ENCODE measurements around the gene DDB1. TPM values are rescaled to one million over a fixed set of nuclear protein-coding genes. Genes with fewer than 3 reads are reported as not detected.

Gene DDB1
- total RNA-seq, 1 experiment from 2014 or later = 172 TPM

DNA sequence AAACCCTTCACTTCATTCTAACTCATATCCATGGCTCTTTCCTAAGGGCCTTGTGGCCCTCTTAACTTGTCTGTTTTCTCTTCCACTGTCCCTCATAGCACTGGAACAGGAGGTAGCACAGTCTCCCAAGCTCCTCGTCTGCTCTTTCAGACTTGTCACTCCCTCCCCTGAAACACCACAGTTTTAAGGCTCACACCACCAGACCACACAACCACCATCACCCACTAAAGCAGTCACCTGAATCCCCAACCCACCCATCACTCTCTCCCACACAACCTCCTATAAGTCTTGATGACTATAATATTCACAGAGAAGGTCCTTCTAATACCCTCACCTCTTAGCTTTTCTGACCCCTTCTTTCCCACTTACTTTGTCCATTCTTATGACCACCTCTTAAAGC is 26.7 kb downstream of the DDB1 start:
- ChIA-PET POLR2A (interaction anchor here (4.9 kb wide), 1 partner anchor 8 kb away, joined by 24 read pairs; no protein-coding TSS in a partner anchor), CTCF (no interaction called here)
- TF ChIP-seq, protein P1, sequence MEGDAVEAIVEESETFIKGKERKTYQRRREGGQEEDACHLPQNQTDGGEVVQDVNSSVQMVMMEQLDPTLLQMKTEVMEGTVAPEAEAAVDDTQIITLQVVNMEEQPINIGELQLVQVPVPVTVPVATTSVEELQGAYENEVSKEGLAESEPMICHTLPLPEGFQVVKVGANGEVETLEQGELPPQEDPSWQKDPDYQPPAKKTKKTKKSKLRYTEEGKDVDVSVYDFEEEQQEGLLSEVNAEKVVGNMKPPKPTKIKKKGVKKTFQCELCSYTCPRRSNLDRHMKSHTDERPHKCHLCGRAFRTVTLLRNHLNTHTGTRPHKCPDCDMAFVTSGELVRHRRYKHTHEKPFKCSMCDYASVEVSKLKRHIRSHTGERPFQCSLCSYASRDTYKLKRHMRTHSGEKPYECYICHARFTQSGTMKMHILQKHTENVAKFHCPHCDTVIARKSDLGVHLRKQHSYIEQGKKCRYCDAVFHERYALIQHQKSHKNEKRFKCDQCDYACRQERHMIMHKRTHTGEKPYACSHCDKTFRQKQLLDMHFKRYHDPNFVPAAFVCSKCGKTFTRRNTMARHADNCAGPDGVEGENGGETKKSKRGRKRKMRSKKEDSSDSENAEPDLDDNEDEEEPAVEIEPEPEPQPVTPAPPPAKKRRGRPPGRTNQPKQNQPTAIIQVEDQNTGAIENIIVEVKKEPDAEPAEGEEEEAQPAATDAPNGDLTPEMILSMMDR (IDR thresholded peaks at IDR 0.05; ENCODE audit: unreplicated experiment) = no peak
- no TSS peak for BruUV-seq (replicated peaks)
- Mint-ChIP-seq H3K27ac (ENCODE audit: low read depth, unreplicated experiment) (no peak overlapping the region), H3K4me3 (ENCODE audit: unreplicated experiment) (no peak overlapping the region), H3K4me1 (ENCODE audit: insufficient read depth, unreplicated experiment) (no peaks in the 10 kb centered on the region), H3K9me3 (ENCODE audit: unreplicated experiment) (no peaks in the 10 kb centered on the region), H3K27me3 (ENCODE audit: insufficient read depth, unreplicated experiment) (no peaks in the 10 kb centered on the region), H3K36me3 (ENCODE audit: insufficient read depth, unreplicated experiment) (no peaks in the 10 kb centered on the region)
- intact Hi-C loops (cut with micrococcal nuclease) = no loop called here
- DNase-seq (ENCODE audit: unreplicated experiment) = no peak

DNA sequence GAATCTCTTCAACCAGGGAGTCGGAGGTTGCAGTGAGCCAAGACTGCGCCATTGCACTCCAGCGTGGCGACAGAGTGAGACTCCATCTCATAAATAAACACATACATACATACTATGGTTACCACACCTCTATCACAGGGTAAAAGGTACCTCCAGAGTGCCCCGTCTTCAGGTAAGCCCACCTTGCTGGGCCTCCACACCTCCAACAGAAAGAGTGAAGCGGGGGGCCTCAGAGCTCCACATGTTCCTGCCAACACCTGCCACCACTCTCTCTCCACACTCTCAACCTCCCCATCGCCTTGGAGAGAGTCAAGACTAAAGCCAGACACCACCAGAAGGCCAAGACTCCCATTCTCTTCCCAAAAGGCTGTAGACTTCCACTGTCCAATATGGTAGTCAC is 27.5 kb downstream of the DDB1 start:
- DNase-seq (ENCODE audit: unreplicated experiment) = no peak
- H3K27ac Mint-ChIP-seq (ENCODE audit: low read depth, unreplicated experiment) = no peak overlapping the region
- intact Hi-C loops (cut with micrococcal nuclease) = no loop called here
- TF ChIP-seq, protein P1 (IDR thresholded peaks at IDR 0.05; ENCODE audit: unreplicated experiment) = no peak
- H3K4me1 Mint-ChIP-seq (ENCODE audit: insufficient read depth, unreplicated experiment) = no peaks in the 10 kb centered on the region
- ChIA-PET POLR2A (interaction anchor here (4.9 kb wide), 1 partner anchor 8 kb away, joined by 24 read pairs; no protein-coding TSS in a partner anchor), CTCF (interaction anchor here (0.7 kb wide), 1 partner anchor 50 kb away, joined by 5 read pairs; no protein-coding TSS in a partner anchor)
- H3K27me3 Mint-ChIP-seq (ENCODE audit: insufficient read depth, unreplicated experiment) = no peaks in the 10 kb centered on the region
- no peaks in the 10 kb centered on the region for H3K9me3 Mint-ChIP-seq (ENCODE audit: unreplicated experiment)
- BruUV-seq (replicated peaks) = no TSS peak
- H3K36me3 Mint-ChIP-seq (ENCODE audit: insufficient read depth, unreplicated experiment) = no peaks in the 10 kb centered on the region
- no peak overlapping the region for H3K4me3 Mint-ChIP-seq (ENCODE audit: unreplicated experiment)

DNA sequence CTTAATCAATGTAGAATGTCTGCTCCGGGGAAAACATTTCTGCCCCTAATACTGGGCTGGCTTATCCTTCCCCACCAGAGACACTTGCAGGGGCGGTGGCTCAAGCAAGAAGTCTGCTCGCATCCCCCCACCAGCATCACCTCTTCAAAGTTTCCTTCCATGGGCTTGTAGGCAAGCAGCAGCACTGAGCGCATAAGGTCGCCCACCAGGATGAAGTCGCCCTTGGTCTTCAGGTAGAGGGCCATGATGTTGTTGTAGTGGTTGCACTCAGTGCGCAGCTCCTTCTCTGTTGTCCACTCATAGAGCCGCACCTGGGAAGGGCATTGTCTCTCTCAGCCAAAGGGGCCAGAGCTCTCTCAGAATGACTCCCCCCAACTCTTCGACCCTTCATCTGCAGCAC is 29.2 kb downstream of the DDB1 start:
- H3K4me1 Mint-ChIP-seq (ENCODE audit: insufficient read depth, unreplicated experiment) = peaks cover 10% of the 10 kb centered on the region
- BruUV-seq (replicated peaks) = no TSS peak
- TF ChIP-seq, protein P1 (IDR thresholded peaks at IDR 0.05; ENCODE audit: unreplicated experiment) = no peak
- intact Hi-C loops (cut with micrococcal nuclease) = no loop called here
- DNase-seq (ENCODE audit: unreplicated experiment) = no peak
- H3K36me3 Mint-ChIP-seq (ENCODE audit: insufficient read depth, unreplicated experiment) = no peaks in the 10 kb centered on the region
- CTCF ChIA-PET = no interaction called here
- POLR2A ChIA-PET = no interaction called here
- H3K27ac Mint-ChIP-seq (ENCODE audit: low read depth, unreplicated experiment) = no peak overlapping the region
- no peak overlapping the region for H3K4me3 Mint-ChIP-seq (ENCODE audit: unreplicated experiment)
- no peaks in the 10 kb centered on the region for H3K27me3 Mint-ChIP-seq (ENCODE audit: insufficient read depth, unreplicated experiment)
- no peaks in the 10 kb centered on the region for H3K9me3 Mint-ChIP-seq (ENCODE audit: unreplicated experiment)

DNA sequence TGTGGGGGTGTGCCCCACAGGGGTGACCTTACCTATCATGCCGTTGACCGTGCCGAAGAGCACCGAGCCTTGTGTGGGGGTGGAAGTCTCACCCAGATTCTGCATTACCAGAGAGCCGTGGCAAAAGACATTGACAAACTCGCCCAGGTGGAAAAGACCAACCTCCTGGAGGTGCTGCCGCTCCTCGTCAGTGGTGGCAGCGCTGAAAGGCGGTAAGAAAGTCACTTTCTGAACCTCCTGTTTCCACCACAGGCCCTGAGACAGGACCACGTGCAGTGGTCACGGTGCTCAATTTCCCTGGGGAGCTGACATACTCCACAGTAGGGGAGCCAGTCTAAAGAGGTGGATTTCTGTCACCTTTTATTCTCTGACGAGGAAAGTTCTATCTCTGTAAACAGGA is 30.4 kb downstream of the DDB1 start:
- no peaks in the 10 kb centered on the region for H3K27me3 Mint-ChIP-seq (ENCODE audit: insufficient read depth, unreplicated experiment)
- H3K4me3 Mint-ChIP-seq (ENCODE audit: unreplicated experiment) = no peak overlapping the region
- TF ChIP-seq, protein P1 (IDR thresholded peaks at IDR 0.05; ENCODE audit: unreplicated experiment) = no peak
- no peaks in the 10 kb centered on the region for H3K9me3 Mint-ChIP-seq (ENCODE audit: unreplicated experiment)
- DNase-seq (ENCODE audit: unreplicated experiment) = no peak
- POLR2A ChIA-PET = interaction anchor here (0.9 kb wide), 1 partner anchor 37 kb away, joined by 4 read pairs; no protein-coding TSS in a partner anchor
- CTCF ChIA-PET = interaction anchor here (1.6 kb wide), 1 partner anchor 82 kb away, joined by 3 read pairs; no protein-coding TSS in a partner anchor
- peaks cover 4% of the 10 kb centered on the region for H3K36me3 Mint-ChIP-seq (ENCODE audit: insufficient read depth, unreplicated experiment)
- no peak overlapping the region for H3K27ac Mint-ChIP-seq (ENCODE audit: low read depth, unreplicated experiment)
- intact Hi-C loops (cut with micrococcal nuclease) = no loop called here
- peaks cover 20% of the 10 kb centered on the region for H3K4me1 Mint-ChIP-seq (ENCODE audit: insufficient read depth, unreplicated experiment)
- BruUV-seq (replicated peaks) = no TSS peak
